Heart right ventricle (tissue), 16 donors: ENCODE measurements around the gene GPR15. TPM values are rescaled to one million over a fixed set of nuclear protein-coding genes. Genes with fewer than 3 reads are reported as not detected.

Source experiments
- ATAC-seq, 8 donors: fragments of 200-7000 bp; cut with Tn5 transposase; one replicate each; pipeline ENCODE4 v1.9.1; 2020; ENCODE audit warnings: mild to moderate bottlenecking in 8 of 8, moderate library complexity in 8 of 8, moderate number of reproducible peaks in 1 of 8
- DNase-seq, 2 donors: peaks; one replicate each; pipeline ENCODE4 v3.0.0-alpha.2; 2020
- H3K27ac ChIP-seq, 10 donors: fragments of 200-600 bp; sonication (generic) in 2 of 10; one replicate each; pipeline versions ENCODE4 v1.5.0 to v1.8.0; 2020 to 2022; ENCODE audit warnings: mild to moderate bottlenecking in 3 of 10
- H3K27me3 ChIP-seq, 7 donors: fragments of 200-600 bp; one replicate each; pipeline ENCODE4 v1.8.0; 2021 to 2022; ENCODE audit warnings: mild to moderate bottlenecking in 2 of 7
- H3K36me3 ChIP-seq, 9 donors: fragments of 200-600 bp; sonication (generic) in 1 of 9; one replicate each; pipeline versions ENCODE4 v1.5.0 to v1.8.0; 2020 to 2022; ENCODE audit warnings: mild to moderate bottlenecking in 2 of 9
- H3K4me1 ChIP-seq, 9 donors: fragments of 200-600 bp; sonication (generic) in 1 of 9; one replicate each; pipeline versions ENCODE4 v1.5.0 to v1.8.0; 2020 to 2022; ENCODE audit warnings: mild to moderate bottlenecking in 4 of 9
- H3K4me3 ChIP-seq, 10 donors: fragments of 200-600 bp; sonication (generic) in 2 of 10; one replicate each; pipeline versions ENCODE4 v1.5.0 to v1.8.0; 2020 to 2022; ENCODE audit warnings: mild to moderate bottlenecking in 7 of 10, moderate library complexity in 2 of 10
- H3K9me3 ChIP-seq, 11 donors: fragments of 200-600 bp in 10 of 11; sonication (generic) in 2 of 11; one replicate each; pipeline versions ENCODE4 v1.5.0 to v1.8.0; 2013 to 2022; ENCODE audit warnings: mild to moderate bottlenecking in 2 of 11, control low read depth in 1 of 11, moderate library complexity in 1 of 11
- WGBS, 2 donors: extraction: QIAGEN DNeasy Blood & Tissue Kit; methylation state at CpG; one replicate each; pipeline ENCODE4 v1.1.7; 2013; ENCODE audit warnings: inconsistent platforms in 1 of 2; 5-methylcytosine and 5-hydroxymethylcytosine counted together
- intact Hi-C, 10 donors: fragments of 100-400 bp; cut with DNase I; formaldehyde crosslinking; loops; one replicate each; pipeline versions ENCODE4 v1.11.1 to v1.14.2; 2022
- long read RNA-seq, 3 donors: library from polyadenylated mRNA; unstranded; transcript quantifications; one replicate each; pipeline ENCODE4 v2.0.0, GENCODE V29; 2020 to 2021
- polyA plus RNA-seq, 2 donors: library from polyadenylated mRNA; stranded (reverse); fragments of 200-250 nt; gene quantifications; one replicate each; pipeline ENCODE4 v1.2.3, GENCODE V29; 2013
- total RNA-seq, 10 donors: library from RNA; stranded (reverse); fragmentation: NEBNext Ultra II Directional in 3 of 10; extraction: Animal tissue kit (Norgen Biotek cat#: 25700) in 3 of 10; gene quantifications; one replicate each; pipeline versions ENCODE4 v1.2.1 to v1.2.4, GENCODE V29; 2021 to 2023
- TF ChIP-seq, protein P1 (sequence below), 9 donors: fragments of 200-600 bp; sonication (generic) in 2 of 9; IDR thresholded peaks; one replicate each; pipeline versions ENCODE4 v1.5.0 to v1.8.0; 2021 to 2022; ENCODE audit warnings: antibody characterized with exemption in 9 of 9, mild to moderate bottlenecking in 5 of 9, moderate library complexity in 1 of 9
- donor health status: Arrhythmogenic right ventricular cardiomyopathy.
- donor health status: ischemic (EF 13 %, LVEDD 7.1; RV severe dilation, severe dysfunction).
- donor health status: healthy with polysubstance abuse.
- donor health status: DM: no; HTN: yes; CAD: no.
- donor health status: DM: no; HTN: no; CAD: no.
- donor health status: ischemic (EF 25% LVEDD 6.9; RV normal size, moderate dysfunction).
- donor health status: ischemic (EF 25% LVEDD 5.7; RV mildly dilated, moderate dysfunction).
- donor health status: healthy.
- donor health status: DM: yes; HTN: yes; CAD: no.
- donor health status: Ischemic cardiomyopathy.
- donor health status: ischemic (EF 35%, LVEDD 5.7; RV mildly dilated, moderate dysfunction).
- donor health status: nonischemic (EF 11% LVEDD 7.7; RV severe dilation, severe dysfunction).
- donor health status: DM: yes; HTN: yes; CAD: no.
- donor health status: PGD.
- donor health status: ischemic (EF 29% LVEDD 5.4; RV normal size, mild dysfunction).
- donor health status: nonischemic (EF 23%, LVEDD 6.1; RV moderate dilation, normal function).

GPR15 gene
- total RNA-seq (under 1 TPM in 1 of 10 donors, not detected in 9; 0.21 TPM), polyA plus RNA-seq (not detected)
- long read RNA-seq, donor 1: 0 reads
- long read RNA-seq, donor 2: 0 reads
- long read RNA-seq, donor 3: 0 reads

- Histone ChIP-seq H3K4me1 (no peaks in the 10 kb centered on the region), H3K9me3 (no peaks in the 10 kb centered on the region), H3K27me3 (peaks cover 0 to 3% (median 0%) of the 10 kb centered on the region in 7 donors), H3K36me3 (no peaks in the 10 kb centered on the region), H3K27ac (no peak within 1 kb of the TSS), H3K4me3 (no peak within 1 kb of the TSS)
- intact Hi-C loops: no loop called here
- WGBS, 2 donors: 76 to 78% methylated on average over 7 of the region's 7 CpGs
- ATAC-seq: no peak
- TF ChIP-seq, protein P1, sequence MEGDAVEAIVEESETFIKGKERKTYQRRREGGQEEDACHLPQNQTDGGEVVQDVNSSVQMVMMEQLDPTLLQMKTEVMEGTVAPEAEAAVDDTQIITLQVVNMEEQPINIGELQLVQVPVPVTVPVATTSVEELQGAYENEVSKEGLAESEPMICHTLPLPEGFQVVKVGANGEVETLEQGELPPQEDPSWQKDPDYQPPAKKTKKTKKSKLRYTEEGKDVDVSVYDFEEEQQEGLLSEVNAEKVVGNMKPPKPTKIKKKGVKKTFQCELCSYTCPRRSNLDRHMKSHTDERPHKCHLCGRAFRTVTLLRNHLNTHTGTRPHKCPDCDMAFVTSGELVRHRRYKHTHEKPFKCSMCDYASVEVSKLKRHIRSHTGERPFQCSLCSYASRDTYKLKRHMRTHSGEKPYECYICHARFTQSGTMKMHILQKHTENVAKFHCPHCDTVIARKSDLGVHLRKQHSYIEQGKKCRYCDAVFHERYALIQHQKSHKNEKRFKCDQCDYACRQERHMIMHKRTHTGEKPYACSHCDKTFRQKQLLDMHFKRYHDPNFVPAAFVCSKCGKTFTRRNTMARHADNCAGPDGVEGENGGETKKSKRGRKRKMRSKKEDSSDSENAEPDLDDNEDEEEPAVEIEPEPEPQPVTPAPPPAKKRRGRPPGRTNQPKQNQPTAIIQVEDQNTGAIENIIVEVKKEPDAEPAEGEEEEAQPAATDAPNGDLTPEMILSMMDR (IDR thresholded peaks at IDR 0.05): no peak
- no peak for DNase-seq
Observed at GRCh38 chr3:98531622-98532274, at the start of gene GPR15. GPR15 (plus strand) TSS chr3:98531978; CDS start chr3:98532034, 56 bp downstream.

GRCh38 chr3:98482717-98483482 is 48.9 kb upstream of the GPR15 start:
- peaks cover 0 to 70% (median 22%) of the 10 kb centered on the region in 11 donors for H3K9me3 ChIP-seq

DNA sequence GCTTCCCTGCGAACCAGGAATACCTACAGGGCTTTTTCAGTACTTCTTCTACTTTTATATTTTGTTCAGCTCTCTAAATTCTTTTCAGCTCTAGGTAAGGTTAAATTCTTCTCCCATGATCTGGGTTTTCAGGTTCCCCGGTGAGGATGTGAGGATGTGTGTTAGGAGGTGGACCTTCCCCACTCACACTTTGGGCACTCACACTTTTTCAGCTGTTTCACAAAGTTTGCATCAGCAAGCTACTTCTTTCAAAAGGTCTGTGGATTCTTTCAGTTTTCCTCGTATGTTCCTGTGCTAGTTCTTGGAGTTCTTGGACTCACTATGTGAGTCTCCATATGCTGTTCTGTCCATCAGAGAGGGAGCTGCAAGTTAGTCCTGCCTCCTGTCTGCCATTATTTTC is 48.2 kb upstream of the GPR15 start:
- H3K27me3 ChIP-seq: no peaks in the 10 kb centered on the region
- DNase-seq (no peak), ATAC-seq (no peak)
- no peaks in the 10 kb centered on the region for H3K36me3 ChIP-seq
- H3K9me3 ChIP-seq: peaks cover 0 to 70% (median 17%) of the 10 kb centered on the region in 11 donors
- 79 to 86% methylated on average over 3 of the region's 3 CpGs for WGBS, 2 donors
- H3K4me3 ChIP-seq: no peak overlapping the region
- TF ChIP-seq, protein P1 (IDR thresholded peaks at IDR 0.05): no peak
- H3K4me1 ChIP-seq: no peaks in the 10 kb centered on the region
- no peak overlapping the region for H3K27ac ChIP-seq
- intact Hi-C loops: no loop called here

More at GRCh38 chr3:98482717-98483482, 48.9 kb upstream of the GPR15 start:
- H3K4me3 ChIP-seq: no peak overlapping the region
- no peaks in the 10 kb centered on the region for H3K27me3 ChIP-seq
- H3K36me3 ChIP-seq: no peaks in the 10 kb centered on the region
- no peak for DNase-seq
- ATAC-seq: no peak
- no peaks in the 10 kb centered on the region for H3K4me1 ChIP-seq
- 66 to 69% methylated on average over 3 of the region's 3 CpGs for WGBS, 2 donors
- intact Hi-C loops: no loop called here
- H3K27ac ChIP-seq: no peak overlapping the region
- TF ChIP-seq, protein P1 (IDR thresholded peaks at IDR 0.05): no peak

DNA sequence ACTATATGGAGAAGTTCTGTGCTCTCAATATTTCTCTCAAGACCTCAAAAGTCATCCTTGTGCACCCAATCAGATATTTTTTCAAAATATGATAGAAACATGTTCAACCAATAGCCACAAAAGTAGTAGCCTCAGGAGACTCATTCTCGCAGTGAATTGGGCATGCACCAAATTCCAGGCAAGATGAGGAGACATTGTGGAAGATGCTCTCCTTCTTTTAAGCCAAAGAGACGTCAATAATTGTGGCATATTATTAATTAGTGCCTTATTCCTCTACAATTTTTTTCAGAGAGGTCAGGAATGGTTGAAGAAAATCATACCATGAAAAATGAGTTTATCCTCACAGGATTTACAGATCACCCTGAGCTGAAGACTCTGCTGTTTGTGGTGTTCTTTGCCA is 34.4 kb upstream of the GPR15 start, which contains the start of gene OR5K2:
Gene OR5K2, plus strand, starts transcription at position 301 of the 400 bp plus-strand sequence. Its CDS starts 0 bp downstream, at position 301.
- DNase-seq: no peak
- Histone ChIP-seq H3K36me3 (no peaks in the 10 kb centered on the region), H3K4me1 (no peaks in the 10 kb centered on the region), H3K4me3 (no peak within 1 kb of the TSS), H3K27ac (no peak within 1 kb of the TSS), H3K9me3 (no peaks in the 10 kb centered on the region), H3K27me3 (no peaks in the 10 kb centered on the region)
- TF ChIP-seq, protein P1 (IDR thresholded peaks at IDR 0.05): no peak
- 78 to 85% methylated on average over 2 of the region's 2 CpGs for WGBS, 2 donors
- intact Hi-C loops: no loop called here
- no peak for ATAC-seq
